MM.1S (cell line): ENCODE data around the gene THRB.

Source experiments
- DNase-seq: peaks from one replicate; pipeline ENCODE4 v3.0.0-alpha.2; 2015
- H2AFZ ChIP-seq: fragments of 300-600 bp; sonication (generic); 2 replicates; pipeline ENCODE4 v1.6.0; 2016; ENCODE audit warnings: antibody characterized with exemption, low read length
- H3F3A ChIP-seq: fragments of 300-600 bp; sonication (generic); 2 replicates; pipeline ENCODE4 v1.6.1; 2016; ENCODE audit warnings: mild to moderate bottlenecking, antibody characterized with exemption, low read length, moderate library complexity, mixed read lengths; ENCODE audit not compliant: insufficient read depth
- H3K27ac ChIP-seq: fragments of 300-600 bp; sonication (generic); 2 replicates; pipeline ENCODE4 v1.5.1; 2016; ENCODE audit warnings: mild to moderate bottlenecking, low read length
- H3K27me3 ChIP-seq: fragments of 300-600 bp; sonication (generic); replicated peaks from 2 replicates; pipeline ENCODE4 v1.6.0; 2016; ENCODE audit warnings: low read length; ENCODE audit not compliant: insufficient read depth
- H3K36me3 ChIP-seq: fragments of 300-600 bp; sonication (generic); replicated peaks from 2 replicates; pipeline ENCODE4 v1.6.1; 2016; ENCODE audit warnings: mild to moderate bottlenecking, low read length, mixed read lengths; ENCODE audit not compliant: insufficient read depth
- H3K4me1 ChIP-seq: fragments of 300-600 bp; sonication (generic); 2 replicates; pipeline ENCODE4 v1.6.1; 2016; ENCODE audit warnings: low read length, mixed read lengths
- H3K4me2 ChIP-seq: fragments of 300-600 bp; sonication (generic); 2 replicates; pipeline ENCODE4 v1.6.0; 2016; ENCODE audit warnings: low read depth, low read length
- H3K4me3 ChIP-seq: fragments of 300-600 bp; sonication (generic); 2 replicates; pipeline ENCODE4 v1.5.1; 2016; ENCODE audit warnings: low read length, mixed read lengths
- H3K79me2 ChIP-seq: fragments of 300-600 bp; sonication (generic); 2 replicates; pipeline ENCODE4 v1.6.1; 2016; ENCODE audit warnings: mixed run types, low read length, mixed read lengths
- H3K9ac ChIP-seq: fragments of 300-600 bp; sonication (generic); 2 replicates; pipeline ENCODE4 v1.6.1; 2016; ENCODE audit warnings: low read length, mixed read lengths
- H3K9me2 ChIP-seq: fragments of 300-600 bp; sonication (generic); replicated peaks from 2 replicates; pipeline ENCODE4 v1.6.1; 2016; ENCODE audit warnings: mild to moderate bottlenecking, low read length, mixed read lengths; ENCODE audit not compliant: insufficient read depth
- H3K9me3 ChIP-seq: fragments of 300-600 bp; sonication (generic); replicated peaks from 2 replicates; pipeline ENCODE4 v1.6.1; 2016; ENCODE audit warnings: mild to moderate bottlenecking, low read length, mixed read lengths; ENCODE audit not compliant: insufficient read depth
- H4K20me1 ChIP-seq: fragments of 300-600 bp; sonication (generic); 2 replicates; pipeline ENCODE4 v1.6.1; 2016; ENCODE audit warnings: mild to moderate bottlenecking, low read length, moderate library complexity, mixed read lengths; ENCODE audit not compliant: insufficient read depth
- EZH2 ChIP-seq: fragments of 300-600 bp; sonication (generic); optimal IDR thresholded peaks from 2 replicates; pipeline ENCODE3; 2017; ENCODE audit warnings: low read depth, mild to moderate bottlenecking, antibody characterized with exemption, low read length, mixed read lengths
- EZH2phosphoT487 ChIP-seq: fragments of 300-600 bp; sonication (generic); IDR thresholded peaks from 2 replicates; pipeline ENCODE4 v1.6.1; 2018; ENCODE audit warnings: antibody characterized with exemption, low read length
- TF ChIP-seq, protein P1 (sequence below): fragments of 300-600 bp; sonication (generic); IDR thresholded peaks from 2 replicates; pipeline ENCODE4 v1.5.1; 2016; ENCODE audit warnings: antibody characterized with exemption, low read length, mixed read lengths

The THRB gene

GRCh38 chr3:24410860-24411259 is 83.8 kb downstream of the THRB start:
- Histone ChIP-seq H3K9me2 (no peaks in the 10 kb centered on the region), H3K27ac (no peak overlapping the region), H3K4me1 (no peaks in the 10 kb centered on the region), H3K9me3 (no peaks in the 10 kb centered on the region), H3K36me3 (no peaks in the 10 kb centered on the region), H3K4me2 (no peak overlapping the region), H2AFZ (no peak overlapping the region), H4K20me1 (no peaks in the 10 kb centered on the region), H3K27me3 (no peaks in the 10 kb centered on the region), H3K79me2 (no peaks in the 10 kb centered on the region), H3K4me3 (no peak overlapping the region), H3K9ac (no peak overlapping the region), H3F3A (no peaks in the 10 kb centered on the region)
- TF ChIP-seq, protein P1, sequence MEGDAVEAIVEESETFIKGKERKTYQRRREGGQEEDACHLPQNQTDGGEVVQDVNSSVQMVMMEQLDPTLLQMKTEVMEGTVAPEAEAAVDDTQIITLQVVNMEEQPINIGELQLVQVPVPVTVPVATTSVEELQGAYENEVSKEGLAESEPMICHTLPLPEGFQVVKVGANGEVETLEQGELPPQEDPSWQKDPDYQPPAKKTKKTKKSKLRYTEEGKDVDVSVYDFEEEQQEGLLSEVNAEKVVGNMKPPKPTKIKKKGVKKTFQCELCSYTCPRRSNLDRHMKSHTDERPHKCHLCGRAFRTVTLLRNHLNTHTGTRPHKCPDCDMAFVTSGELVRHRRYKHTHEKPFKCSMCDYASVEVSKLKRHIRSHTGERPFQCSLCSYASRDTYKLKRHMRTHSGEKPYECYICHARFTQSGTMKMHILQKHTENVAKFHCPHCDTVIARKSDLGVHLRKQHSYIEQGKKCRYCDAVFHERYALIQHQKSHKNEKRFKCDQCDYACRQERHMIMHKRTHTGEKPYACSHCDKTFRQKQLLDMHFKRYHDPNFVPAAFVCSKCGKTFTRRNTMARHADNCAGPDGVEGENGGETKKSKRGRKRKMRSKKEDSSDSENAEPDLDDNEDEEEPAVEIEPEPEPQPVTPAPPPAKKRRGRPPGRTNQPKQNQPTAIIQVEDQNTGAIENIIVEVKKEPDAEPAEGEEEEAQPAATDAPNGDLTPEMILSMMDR, result no peak
- TF ChIP-seq EZH2phosphoT487 (no peak), EZH2 (no peak)
- DNase-seq, result no peak

DNA sequence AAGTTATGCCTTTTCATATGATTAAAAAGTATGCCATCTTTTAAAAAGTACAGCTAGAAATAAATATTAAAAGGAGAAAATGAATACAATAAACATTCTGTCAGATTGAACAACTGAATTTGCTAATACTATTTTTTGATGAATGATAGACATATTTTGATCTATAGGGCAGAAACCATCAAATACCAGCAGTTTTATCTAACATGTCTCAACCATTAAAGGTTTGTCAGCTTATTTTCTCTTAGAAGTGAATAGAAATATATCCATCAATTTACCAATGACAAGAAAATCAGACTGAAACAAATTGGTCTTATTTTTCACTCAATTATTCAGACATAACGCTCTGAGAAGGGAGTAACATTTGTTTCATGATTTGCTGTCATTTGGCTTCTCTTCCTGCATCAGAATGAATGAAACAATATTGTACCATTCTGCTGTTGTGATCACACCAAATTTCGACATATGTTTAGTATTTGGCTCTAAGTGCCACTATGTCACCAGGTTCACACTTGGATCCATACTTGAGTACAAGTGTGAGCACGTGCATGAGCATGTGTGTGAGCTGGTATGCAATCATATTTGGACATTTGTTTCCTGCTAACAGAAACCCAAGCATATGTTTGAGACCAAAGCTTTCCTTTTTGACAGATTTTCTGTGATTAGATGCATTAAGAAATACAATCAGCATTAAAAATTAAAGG is 86.5 kb downstream of the THRB start:
- no peak overlapping the region for H3K9ac ChIP-seq
- DNase-seq, result no peak
- TF ChIP-seq, protein P1, result no peak
- TF ChIP-seq EZH2phosphoT487, result no peak
- no peak for TF ChIP-seq EZH2
- H3K79me2 ChIP-seq, result no peaks in the 10 kb centered on the region
- H3K9me3 ChIP-seq, result no peaks in the 10 kb centered on the region
- no peaks in the 10 kb centered on the region for H3K36me3 ChIP-seq
- H3F3A ChIP-seq, result no peaks in the 10 kb centered on the region
- H3K9me2 ChIP-seq, result no peaks in the 10 kb centered on the region
- H3K4me3 ChIP-seq, result no peak overlapping the region
- H2AFZ ChIP-seq, result no peak overlapping the region
- no peaks in the 10 kb centered on the region for H3K27me3 ChIP-seq
- H3K4me1 ChIP-seq, result no peaks in the 10 kb centered on the region
- no peaks in the 10 kb centered on the region for H4K20me1 ChIP-seq
- H3K27ac ChIP-seq, result no peak overlapping the region
- no peak overlapping the region for H3K4me2 ChIP-seq

GRCh38 chr3:24406900-24407299 is 87.8 kb downstream of the THRB start:
- Histone ChIP-seq H3K36me3 (no peaks in the 10 kb centered on the region), H3K79me2 (no peaks in the 10 kb centered on the region), H3K9me2 (no peaks in the 10 kb centered on the region), H3K4me1 (no peaks in the 10 kb centered on the region), H3K27ac (no peak overlapping the region), H3F3A (no peaks in the 10 kb centered on the region), H3K4me2 (no peak overlapping the region), H3K27me3 (no peaks in the 10 kb centered on the region), H4K20me1 (no peaks in the 10 kb centered on the region), H3K4me3 (no peak overlapping the region), H3K9me3 (no peaks in the 10 kb centered on the region), H2AFZ (no peak overlapping the region), H3K9ac (no peak overlapping the region)
- TF ChIP-seq, protein P1, result no peak
- TF ChIP-seq EZH2, result no peak
- no peak for TF ChIP-seq EZH2phosphoT487
- no peak for DNase-seq
